ENCODE results near the gene SHC2.
"Not testable (repeated sequence)": the region's sequence is repeated elsewhere in the genome, so short reads cannot be mapped to it uniquely, and the experiment has no call there.

DNA sequence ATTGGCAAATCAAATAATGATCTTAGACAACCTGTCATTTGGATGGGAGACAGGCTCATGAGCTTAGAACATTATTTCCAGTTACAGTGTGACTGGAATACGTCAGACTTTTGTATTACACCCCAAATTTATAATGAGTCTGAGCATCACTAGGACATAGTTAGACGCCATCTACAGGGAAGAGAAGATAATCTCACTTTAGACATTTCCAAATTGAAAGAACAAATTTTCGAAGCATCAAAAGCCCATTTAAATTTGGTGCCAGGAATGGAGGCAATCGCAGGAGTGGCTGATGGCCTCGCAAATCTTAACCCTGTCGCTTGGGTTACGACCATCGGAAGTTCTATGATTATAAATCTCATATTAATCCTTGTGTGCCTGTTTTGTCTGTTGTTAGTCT lies 74.6 kb downstream of the SHC2 start:
- TF ChIP-seq CTCF (IDR thresholded peaks at IDR 0.05; ENCODE audit: low read depth, low read length, poor library complexity, severe bottlenecking); EZH2phosphoT487 (IDR thresholded peaks at IDR 0.05; ENCODE audit: borderline replicate concordance, low read length): not testable (repeated sequence)
